Measurements from ENCODE around the gene SLC22A6. TPM values are rescaled to one million over a fixed set of nuclear protein-coding genes. Genes with fewer than 3 reads are reported as not detected.

Gene SLC22A6
- not detected for total RNA-seq

DNA sequence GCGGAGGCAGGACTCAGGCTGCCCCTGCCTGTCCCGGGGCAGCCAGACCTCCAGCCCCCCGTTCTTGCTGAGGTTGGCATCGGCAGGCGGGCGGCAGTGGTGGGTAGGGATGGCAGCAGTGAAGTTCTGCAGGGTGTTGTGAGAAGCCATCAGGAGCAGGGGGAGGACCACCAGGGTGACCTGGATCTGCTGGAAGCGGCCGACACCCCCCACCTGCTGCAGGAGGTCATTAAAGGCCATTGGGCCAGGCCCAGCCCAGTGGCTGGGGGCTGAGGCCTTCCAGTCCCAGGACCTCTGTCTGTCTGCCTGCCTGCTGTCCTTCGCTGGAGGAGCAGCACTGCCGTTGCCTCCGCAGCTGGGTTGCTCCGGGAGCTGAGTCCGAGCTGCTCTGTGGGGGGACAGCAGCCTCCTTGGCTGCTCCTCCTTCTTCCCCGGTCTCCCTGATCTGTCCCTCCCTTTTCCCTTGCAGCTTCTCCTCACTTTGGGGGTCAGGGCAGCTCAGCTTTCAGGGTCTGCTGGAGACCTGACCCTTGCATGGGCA lies at the start of gene SLC22A6:
Gene SLC22A6, minus strand, starts transcription at position 517 of the 541 bp plus-strand sequence. Its CDS starts 277 bp downstream, at position 240.
- Histone ChIP-seq H3K9me3 (no peaks in the 10 kb centered on the region), H3K27me3 (replicated peaks; ENCODE audit: insufficient read depth) (no peaks in the 10 kb centered on the region), H3K36me3 (no peaks in the 10 kb centered on the region), H3K4me3 (no peak within 1 kb of the TSS), H3K4me1 (replicated peaks) (no peaks in the 10 kb centered on the region), H3K27ac (no peak within 1 kb of the TSS)
- intact Hi-C loops (cut with DNase I), result no loop called here
- DNase-seq (ENCODE audit: low spot score), result no peak
- 69% methylated on average over 14 of the region's 14 CpGs for WGBS
- no peak for TF ChIP-seq POLR2AphosphoS5 (IDR thresholded peaks at IDR 0.05)
- TF ChIP-seq, protein P1, sequence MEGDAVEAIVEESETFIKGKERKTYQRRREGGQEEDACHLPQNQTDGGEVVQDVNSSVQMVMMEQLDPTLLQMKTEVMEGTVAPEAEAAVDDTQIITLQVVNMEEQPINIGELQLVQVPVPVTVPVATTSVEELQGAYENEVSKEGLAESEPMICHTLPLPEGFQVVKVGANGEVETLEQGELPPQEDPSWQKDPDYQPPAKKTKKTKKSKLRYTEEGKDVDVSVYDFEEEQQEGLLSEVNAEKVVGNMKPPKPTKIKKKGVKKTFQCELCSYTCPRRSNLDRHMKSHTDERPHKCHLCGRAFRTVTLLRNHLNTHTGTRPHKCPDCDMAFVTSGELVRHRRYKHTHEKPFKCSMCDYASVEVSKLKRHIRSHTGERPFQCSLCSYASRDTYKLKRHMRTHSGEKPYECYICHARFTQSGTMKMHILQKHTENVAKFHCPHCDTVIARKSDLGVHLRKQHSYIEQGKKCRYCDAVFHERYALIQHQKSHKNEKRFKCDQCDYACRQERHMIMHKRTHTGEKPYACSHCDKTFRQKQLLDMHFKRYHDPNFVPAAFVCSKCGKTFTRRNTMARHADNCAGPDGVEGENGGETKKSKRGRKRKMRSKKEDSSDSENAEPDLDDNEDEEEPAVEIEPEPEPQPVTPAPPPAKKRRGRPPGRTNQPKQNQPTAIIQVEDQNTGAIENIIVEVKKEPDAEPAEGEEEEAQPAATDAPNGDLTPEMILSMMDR (IDR thresholded peaks at IDR 0.05), result no peak
- TF ChIP-seq POLR2A (IDR thresholded peaks at IDR 0.05), result no peak

DNA sequence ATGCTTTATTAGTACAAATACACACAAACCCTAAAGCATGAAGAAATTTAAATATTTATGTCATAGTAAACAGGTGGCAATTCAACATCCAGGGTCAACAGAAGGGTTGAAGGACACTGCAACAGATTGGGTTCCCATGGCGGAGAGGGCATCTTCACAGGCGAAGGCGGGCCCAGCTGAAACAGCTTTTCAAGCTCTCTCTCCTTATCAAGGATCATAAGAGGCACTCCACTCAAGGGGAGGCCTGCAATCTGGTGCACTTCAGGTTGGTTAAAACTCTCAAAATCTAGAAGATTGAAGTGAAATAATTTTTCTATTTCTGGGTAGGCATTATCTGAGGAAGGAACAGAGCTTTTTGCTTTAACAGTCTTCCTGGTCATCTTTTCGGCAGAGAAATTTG lies 47.7 kb upstream of the SLC22A6 start:
- TF ChIP-seq POLR2AphosphoS5 (IDR thresholded peaks at IDR 0.05), result no peak
- TF ChIP-seq, protein P1 (IDR thresholded peaks at IDR 0.05), result no peak
- TF ChIP-seq POLR2A (IDR thresholded peaks at IDR 0.05), result no peak
- no peak for DNase-seq (ENCODE audit: low spot score)
- 95% methylated on average over 4 of the region's 4 CpGs for WGBS
- intact Hi-C loops (cut with DNase I), result no loop called here
- H3K27me3 ChIP-seq (replicated peaks; ENCODE audit: insufficient read depth), result no peaks in the 10 kb centered on the region
- no peaks in the 10 kb centered on the region for H3K9me3 ChIP-seq
- no peaks in the 10 kb centered on the region for H3K4me1 ChIP-seq (replicated peaks)
- H3K4me3 ChIP-seq, result no peak overlapping the region
- H3K27ac ChIP-seq, result no peak overlapping the region
- no peaks in the 10 kb centered on the region for H3K36me3 ChIP-seq

DNA sequence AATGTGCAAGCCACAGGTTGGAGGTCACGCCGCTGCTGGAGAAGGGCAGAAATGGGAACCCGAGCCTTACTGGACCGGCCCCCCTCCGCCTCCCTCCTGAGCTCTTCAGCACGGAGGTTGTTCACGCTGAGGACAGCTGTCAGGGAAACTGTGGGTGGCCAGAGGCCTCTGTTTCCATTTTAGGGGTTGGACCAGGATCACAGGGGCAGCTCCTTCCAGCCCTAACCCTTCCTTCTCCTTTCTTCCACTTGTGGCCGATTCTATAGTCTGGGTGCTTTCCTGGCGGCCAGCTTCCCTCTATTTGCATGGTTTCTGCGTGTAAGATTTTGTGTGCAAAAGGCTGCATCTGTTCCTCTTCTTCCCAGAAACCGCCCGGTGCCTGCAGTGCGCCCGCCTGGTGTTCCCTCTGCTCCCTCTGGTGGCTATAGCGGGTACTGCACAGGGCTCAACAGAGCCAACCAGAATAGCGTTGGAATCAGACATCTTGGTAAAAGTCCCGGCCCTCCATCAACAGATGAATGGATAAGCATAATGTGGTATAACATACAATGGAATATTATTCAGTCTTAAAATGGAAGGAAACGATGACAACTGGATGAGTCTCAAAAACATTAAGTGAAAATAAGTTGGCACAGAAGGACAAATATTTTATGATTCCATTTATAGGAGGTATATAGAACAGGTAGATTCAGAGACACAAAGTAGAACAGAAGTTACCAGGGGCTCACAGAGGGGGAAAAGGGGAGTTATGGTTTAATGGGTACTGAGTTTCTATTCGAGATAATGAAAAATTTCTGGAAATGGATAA lies 39.3 kb upstream of the SLC22A6 start:
- Histone ChIP-seq H3K27ac (no peak overlapping the region), H3K4me3 (no peak overlapping the region), H3K36me3 (no peaks in the 10 kb centered on the region), H3K9me3 (no peaks in the 10 kb centered on the region), H3K27me3 (replicated peaks; ENCODE audit: insufficient read depth) (no peaks in the 10 kb centered on the region), H3K4me1 (replicated peaks) (peaks cover 4% of the 10 kb centered on the region)
- peak; percentile 86 for DNase-seq (ENCODE audit: low spot score)
- intact Hi-C loops (cut with DNase I), result loop anchor here (1.0 kb wide), 2 partner anchors 115 to 118 kb away; no protein-coding TSS in a partner anchor
- TF ChIP-seq POLR2AphosphoS5 (IDR thresholded peaks at IDR 0.05) (peak; percentile 81), POLR2A (IDR thresholded peaks at IDR 0.05) (no peak)
- TF ChIP-seq, protein P1 (IDR thresholded peaks at IDR 0.05), result peak; percentile 99 to 100 (median 100)
- WGBS, result 15% methylated on average over 19 of the region's 19 CpGs

- no peak for DNase-seq (ENCODE audit: low spot score)
- TF ChIP-seq, protein P1 (IDR thresholded peaks at IDR 0.05), result no peak
- no peak for TF ChIP-seq POLR2A (IDR thresholded peaks at IDR 0.05)
- no peak for TF ChIP-seq POLR2AphosphoS5 (IDR thresholded peaks at IDR 0.05)
- H3K27me3 ChIP-seq (replicated peaks; ENCODE audit: insufficient read depth), result no peaks in the 10 kb centered on the region
- H3K9me3 ChIP-seq, result no peaks in the 10 kb centered on the region
- WGBS, result 91% methylated on average over 11 of the region's 11 CpGs
- no peak overlapping the region for H3K4me3 ChIP-seq
- H3K36me3 ChIP-seq, result no peaks in the 10 kb centered on the region
- H3K27ac ChIP-seq, result no peak overlapping the region
- H3K4me1 ChIP-seq (replicated peaks), result peaks cover 4% of the 10 kb centered on the region
- intact Hi-C loops (cut with DNase I), result loop anchor here (1.0 kb wide), 1 partner anchor 114 kb away; no protein-coding TSS in a partner anchor
Observed at GRCh38 chr11:63023222-63023814, 38.6 kb upstream of the SLC22A6 start.

Measured in prostate gland (tissue), 2 donors.